Fibroblast of villous mesenchyme (primary cell): ENCODE results near the gene FNBP1L. TPM values are rescaled to one million over a fixed set of nuclear protein-coding genes. Genes with fewer than 3 reads are reported as not detected.

ENCODE experiments used
- DNase-seq: peaks from one replicate; pipeline ENCODE4 v3.0.0-alpha.2; 2010; ENCODE audit warnings: low read depth
- H3K4me3 ChIP-seq: 2 replicates; pipeline ENCODE4 v1.5.1; 2011; ENCODE audit warnings: low read depth, mild to moderate bottlenecking, low read length
- total RNA-seq: library from RNA; depleted of rRNA; stranded (reverse); fragments of >200 nt; gene quantifications from 2 replicates; pipeline ENCODE4 v1.2.3, GENCODE V29; 2012
- TF ChIP-seq, protein P1 (sequence below): IDR thresholded peaks from 2 replicates; pipeline ENCODE4 v1.5.1; 2012; ENCODE audit warnings: low read depth, mild to moderate bottlenecking, low read length; ENCODE audit not compliant: insufficient read depth

FNBP1L gene
- total RNA-seq, 1 donor = 10.4 TPM

DNA sequence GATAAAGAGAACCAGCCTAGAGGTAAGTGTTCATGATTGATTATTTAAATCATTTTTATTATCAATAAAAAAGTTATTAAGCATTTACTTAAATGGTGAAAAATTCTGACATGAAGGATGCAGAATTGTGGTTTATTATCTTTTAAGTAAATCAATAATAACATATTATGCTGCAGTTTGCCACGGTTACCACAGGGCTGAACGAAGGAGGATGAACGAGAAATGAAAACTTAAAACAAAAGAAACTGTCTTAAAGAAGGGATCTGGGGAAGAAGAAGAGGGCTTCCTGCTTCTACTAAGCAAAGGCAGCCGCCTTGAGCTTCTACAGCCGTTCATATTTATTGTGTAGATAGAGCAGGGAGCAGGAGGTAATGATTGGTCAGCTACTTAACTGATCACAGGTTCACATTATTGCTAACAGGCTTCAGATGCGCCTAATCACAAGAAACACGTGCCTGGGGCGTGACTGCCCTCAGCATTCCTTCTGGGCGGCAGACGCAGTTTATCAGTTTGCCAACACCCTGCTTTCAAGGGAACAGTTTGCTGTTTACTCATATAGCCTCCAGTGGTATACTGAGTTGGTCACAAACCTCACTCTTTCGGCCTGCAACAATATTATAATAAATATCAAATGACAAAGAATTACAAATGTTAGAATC lies 5.8 kb upstream of the FNBP1L start:
- H3K4me3 ChIP-seq = no peak overlapping the region
- DNase-seq = peak; percentile 38
- TF ChIP-seq, protein P1, sequence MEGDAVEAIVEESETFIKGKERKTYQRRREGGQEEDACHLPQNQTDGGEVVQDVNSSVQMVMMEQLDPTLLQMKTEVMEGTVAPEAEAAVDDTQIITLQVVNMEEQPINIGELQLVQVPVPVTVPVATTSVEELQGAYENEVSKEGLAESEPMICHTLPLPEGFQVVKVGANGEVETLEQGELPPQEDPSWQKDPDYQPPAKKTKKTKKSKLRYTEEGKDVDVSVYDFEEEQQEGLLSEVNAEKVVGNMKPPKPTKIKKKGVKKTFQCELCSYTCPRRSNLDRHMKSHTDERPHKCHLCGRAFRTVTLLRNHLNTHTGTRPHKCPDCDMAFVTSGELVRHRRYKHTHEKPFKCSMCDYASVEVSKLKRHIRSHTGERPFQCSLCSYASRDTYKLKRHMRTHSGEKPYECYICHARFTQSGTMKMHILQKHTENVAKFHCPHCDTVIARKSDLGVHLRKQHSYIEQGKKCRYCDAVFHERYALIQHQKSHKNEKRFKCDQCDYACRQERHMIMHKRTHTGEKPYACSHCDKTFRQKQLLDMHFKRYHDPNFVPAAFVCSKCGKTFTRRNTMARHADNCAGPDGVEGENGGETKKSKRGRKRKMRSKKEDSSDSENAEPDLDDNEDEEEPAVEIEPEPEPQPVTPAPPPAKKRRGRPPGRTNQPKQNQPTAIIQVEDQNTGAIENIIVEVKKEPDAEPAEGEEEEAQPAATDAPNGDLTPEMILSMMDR = no peak

DNA sequence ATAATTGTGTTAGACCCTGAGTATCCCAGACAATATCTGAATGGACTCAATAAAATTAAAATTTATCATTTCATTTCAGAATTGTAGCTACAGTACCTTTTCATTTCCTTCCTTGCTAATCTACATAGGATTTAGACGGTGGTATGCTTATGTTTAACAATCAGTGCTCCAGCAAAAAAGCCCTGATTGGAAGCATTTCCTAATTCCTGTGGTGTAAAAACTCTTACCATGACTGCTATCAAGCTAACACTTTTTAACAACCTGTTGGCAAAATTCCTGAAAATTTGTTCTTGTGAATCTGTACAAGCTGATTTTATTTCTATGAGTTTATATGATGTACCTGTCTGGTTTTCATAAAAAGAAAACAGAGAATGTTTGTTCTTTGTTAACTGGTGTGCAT lies 5.2 kb upstream of the FNBP1L start:
- TF ChIP-seq, protein P1 = no peak
- no peak overlapping the region for H3K4me3 ChIP-seq
- DNase-seq = no peak

DNA sequence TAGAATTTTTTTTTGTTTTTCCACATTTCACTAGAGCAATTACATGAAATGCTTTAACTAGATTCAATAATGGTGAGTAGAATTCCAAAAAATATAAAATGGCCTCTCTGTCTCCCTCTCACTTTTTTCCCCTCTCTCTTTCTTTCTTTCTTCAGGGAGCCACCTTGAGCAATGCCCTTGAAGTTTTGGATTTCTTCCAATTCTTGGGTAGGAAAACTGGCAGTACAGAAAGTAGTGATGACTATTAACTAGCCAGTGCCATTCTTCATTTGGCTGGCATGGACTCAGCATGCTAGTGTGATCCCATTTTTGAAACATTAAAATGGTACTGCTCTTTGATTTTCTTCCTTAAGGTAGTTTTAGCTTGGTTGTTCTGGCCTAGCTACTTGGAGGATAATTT lies 4.5 kb upstream of the FNBP1L start:
- TF ChIP-seq, protein P1 = no peak
- no peak overlapping the region for H3K4me3 ChIP-seq
- no peak for DNase-seq

DNA sequence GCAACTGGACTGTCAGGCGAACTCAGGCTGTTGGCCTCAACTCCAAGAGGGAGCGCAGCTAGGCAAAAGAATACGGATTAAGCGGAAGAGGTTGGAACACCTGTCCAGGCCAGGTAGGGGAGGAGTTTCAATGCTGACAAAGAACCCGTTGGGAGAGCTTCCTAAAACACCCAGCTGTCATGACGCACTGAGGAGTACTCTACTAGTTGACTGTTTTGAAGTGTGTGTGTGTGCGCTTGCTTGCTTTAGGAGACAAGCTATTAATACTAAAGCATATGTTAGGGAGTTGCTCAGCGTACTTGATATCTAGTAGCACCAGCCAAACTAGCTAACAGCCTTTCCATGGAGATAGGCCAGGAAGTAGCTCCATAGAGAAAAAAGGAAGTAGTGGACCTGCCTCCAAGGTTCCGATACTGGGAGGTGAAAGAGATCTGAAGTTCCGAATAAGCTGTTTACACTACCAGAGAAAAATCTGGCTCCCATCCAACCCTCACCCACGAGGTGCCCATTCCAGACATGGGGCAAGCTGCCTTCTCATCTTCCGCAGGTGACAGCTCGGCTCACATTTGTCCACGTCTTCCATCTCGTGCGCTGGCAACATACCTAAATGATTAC lies 974 bp upstream of the FNBP1L start:
- peak overlapping the region; percentile 64 for H3K4me3 ChIP-seq
- TF ChIP-seq, protein P1 = no peak
- DNase-seq = no peak

DNA sequence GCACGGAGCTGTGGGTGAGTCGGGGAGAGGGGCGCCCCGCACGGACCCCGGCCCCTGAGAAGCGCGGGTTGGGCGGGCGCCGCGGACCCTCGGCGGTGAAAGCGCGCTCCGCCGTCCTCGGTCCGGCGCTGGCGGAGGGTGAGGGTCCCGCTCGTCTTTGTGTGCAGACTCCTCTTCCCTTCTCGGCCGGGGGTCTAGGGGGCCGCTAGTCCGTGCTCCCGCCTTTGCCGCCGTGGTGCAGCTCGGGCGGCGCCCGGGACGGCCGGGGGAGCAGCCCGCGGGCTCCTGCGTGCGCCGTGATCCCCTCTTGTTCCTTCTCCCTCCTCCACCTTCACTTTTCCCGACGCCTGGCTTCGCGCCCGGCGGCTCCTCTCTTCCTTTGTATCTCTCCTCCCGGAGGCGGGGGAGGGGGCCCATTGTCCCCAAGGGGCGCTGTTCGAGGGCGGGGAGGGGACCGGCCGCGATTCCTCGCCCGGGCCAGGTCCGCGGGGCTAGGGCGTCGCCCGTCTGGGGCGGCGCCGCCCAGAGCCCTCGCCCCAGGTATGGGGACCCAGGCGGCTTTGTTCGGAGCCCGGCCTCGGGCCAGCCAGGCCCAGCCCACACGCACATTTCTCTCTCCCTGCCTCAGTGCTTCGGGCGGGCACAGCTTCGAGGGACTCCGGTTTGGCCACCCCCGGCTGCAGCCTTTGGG lies 519 bp downstream of the FNBP1L start:
- no peak for DNase-seq
- TF ChIP-seq, protein P1 = no peak
- peak overlapping the region; percentile 64 for H3K4me3 ChIP-seq

DNA sequence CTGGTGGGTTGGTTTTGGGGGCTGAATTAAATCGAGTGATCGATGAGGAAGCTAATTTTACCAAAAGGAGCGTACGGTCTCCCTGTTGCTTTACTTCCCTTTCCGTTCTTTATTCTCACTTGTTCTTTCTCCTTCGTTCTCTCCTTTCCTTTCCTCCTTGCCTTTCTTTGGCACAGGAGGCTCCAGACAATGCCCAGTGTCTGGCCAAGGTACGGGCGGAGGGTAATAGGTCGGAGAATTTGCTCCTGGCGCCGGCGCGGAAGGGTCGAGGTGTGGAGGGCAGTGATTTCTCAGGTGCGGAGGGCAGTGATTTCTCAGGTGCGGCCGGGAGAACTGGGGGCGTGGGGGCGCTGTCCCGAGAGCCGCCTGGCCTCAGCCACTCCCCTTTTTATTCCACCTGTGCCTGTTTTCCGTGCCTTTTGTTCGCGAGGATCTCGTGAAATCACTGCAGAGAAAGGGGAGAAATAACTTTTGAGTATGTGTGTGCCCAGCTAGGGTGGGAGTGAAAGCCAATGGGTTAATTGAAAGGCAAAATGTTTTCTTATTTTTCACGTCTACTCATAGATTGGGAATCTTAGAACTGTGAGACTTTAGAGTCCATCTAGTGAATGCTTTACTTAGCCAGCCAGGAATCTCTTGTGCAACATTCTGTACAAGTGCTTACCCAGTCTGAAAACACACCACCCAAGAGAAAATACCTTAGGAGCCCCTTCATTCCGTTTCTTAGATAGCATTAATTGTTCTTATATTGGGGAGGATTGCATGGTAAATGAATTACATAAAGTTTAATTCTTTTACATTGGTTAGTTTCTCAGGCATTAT lies 1.3 kb downstream of the FNBP1L start:
- peak; percentile 42 for DNase-seq

More for the DNA sequence above, 1.3 kb downstream of the FNBP1L start:
- H3K4me3 ChIP-seq = peak overlapping the region; percentile 64
- TF ChIP-seq, protein P1 = no peak
